PC-3 (cell line): ENCODE data around the gene SNRNP200. TPM values are rescaled to one million over a fixed set of nuclear protein-coding genes. Genes with fewer than 3 reads are reported as not detected.

Experiments
- ATAC-seq: fragments of 200-7000 bp; cut with Tn5 transposase; 2 replicates; pipeline ENCODE4 v1.9.1; 2020; ENCODE audit warnings: mild to moderate bottlenecking, moderate library complexity
- BruUV-seq: library from RNA; stranded (reverse); fragments of 400-500 nt; replicated peaks from 2 replicates; lab custom pipeline; 2021; lab: Mats Ljungman, UMichigan
- CTCF ChIA-PET: fragments of 300-600 bp; sonication (Branson Sonifier 250); formaldehyde crosslinking; loops from one replicate; lab custom pipeline; 2022; ENCODE audit warnings: antibody characterized with exemption; lab: Charles Lee
- POLR2A ChIA-PET: fragments of 300-600 bp; sonication (Branson Sonifier 250); formaldehyde crosslinking; loops from one replicate; lab custom pipeline; 2022; ENCODE audit warnings: antibody characterized with exemption; ENCODE audit not compliant: unreplicated experiment; lab: Charles Lee
- DNase-seq: peaks from one replicate; pipeline ENCODE4 v3.0.0-alpha.2; 2015
- H2AFZ ChIP-seq: fragments of 300-600 bp; sonication (generic); 2 replicates; pipeline ENCODE4 v1.6.0; 2016; ENCODE audit warnings: antibody characterized with exemption, low read length
- H3F3A ChIP-seq: fragments of 300-600 bp; sonication (generic); one replicate; pipeline ENCODE4 v1.6.0; 2017; ENCODE audit warnings: antibody characterized with exemption, low read length, control low read depth, mild to moderate bottlenecking; ENCODE audit not compliant: unreplicated experiment
- H3K27ac ChIP-seq: fragments of 300-600 bp; sonication (generic); 2 replicates; pipeline ENCODE4 v1.5.1; 2016; ENCODE audit warnings: mild to moderate bottlenecking, low read length
- H3K27me3 ChIP-seq: fragments of 300-600 bp; sonication (generic); 2 replicates; pipeline ENCODE4 v1.6.1; 2016; ENCODE audit warnings: low read length, mixed read lengths
- H3K36me3 ChIP-seq: fragments of 300-600 bp; sonication (generic); 2 replicates; pipeline ENCODE4 v1.6.1; 2016; ENCODE audit warnings: low read depth, mixed run types, low read length, mixed read lengths
- H3K4me1 ChIP-seq: fragments of 300-600 bp; sonication (generic); 2 replicates; pipeline ENCODE4 v1.5.1; 2016; ENCODE audit warnings: low read length; ENCODE audit not compliant: insufficient read depth
- H3K4me2 ChIP-seq: fragments of 300-600 bp; sonication (generic); 2 replicates; pipeline ENCODE4 v1.6.0; 2016; ENCODE audit warnings: low read length
- H3K4me3 ChIP-seq: fragments of 300-600 bp; sonication (generic); 2 replicates; pipeline ENCODE4 v1.5.1; 2016; ENCODE audit warnings: mild to moderate bottlenecking, low read length, mixed read lengths
- H3K79me2 ChIP-seq: fragments of 300-600 bp; sonication (generic); 2 replicates; pipeline ENCODE4 v1.6.1; 2017; ENCODE audit warnings: low read length, mixed read lengths
- H3K9ac ChIP-seq: fragments of 300-600 bp; sonication (generic); 2 replicates; pipeline ENCODE4 v1.6.0; 2016; ENCODE audit warnings: mild to moderate bottlenecking, low read length
- H3K9me2 ChIP-seq: fragments of 300-600 bp; sonication (generic); replicated peaks from 2 replicates; pipeline ENCODE4 v1.6.1; 2016; ENCODE audit warnings: mixed run types, low read length, mixed read lengths
- H3K9me3 ChIP-seq: fragments of 300-600 bp; sonication (generic); 2 replicates; pipeline ENCODE4 v1.6.1; 2016; ENCODE audit warnings: low read length, mixed read lengths
- H4K20me1 ChIP-seq: fragments of 300-600 bp; sonication (generic); 2 replicates; pipeline ENCODE4 v1.6.1; 2016; ENCODE audit warnings: low read length, mixed read lengths
- EZH2 ChIP-seq: fragments of 300-600 bp; sonication (generic); IDR thresholded peaks from one replicate; pipeline ENCODE4 v1.6.1; 2017; ENCODE audit warnings: antibody characterized with exemption, mild to moderate bottlenecking, low read length; ENCODE audit not compliant: unreplicated experiment
- EZH2phosphoT487 ChIP-seq: fragments of 300-600 bp; sonication (generic); IDR thresholded peaks from 2 replicates; pipeline ENCODE4 v1.6.1; 2018; ENCODE audit warnings: mild to moderate bottlenecking, antibody characterized with exemption, low read length, borderline replicate concordance
- intact Hi-C: fragments of 100-400 bp; cut with micrococcal nuclease; formaldehyde crosslinking; loops from 2 replicates; pipeline ENCODE4 v1.9.0; 2023
- total RNA-seq: library from RNA; depleted of rRNA; stranded (reverse); fragments of >200 nt; gene quantifications from 2 replicates; pipeline ENCODE4 v1.2.3, GENCODE V29; 2014
- TF ChIP-seq, protein P1 (sequence below): fragments of 300-600 bp; sonication (generic); conservative IDR thresholded peaks from 2 replicates; pipeline ENCODE4 v1.5.1; 2017; ENCODE audit warnings: antibody characterized with exemption, low read depth, mild to moderate bottlenecking, low read length

SNRNP200 gene
- total RNA-seq, 1 experiment from 2014 or later, result 77.8 TPM

DNA sequence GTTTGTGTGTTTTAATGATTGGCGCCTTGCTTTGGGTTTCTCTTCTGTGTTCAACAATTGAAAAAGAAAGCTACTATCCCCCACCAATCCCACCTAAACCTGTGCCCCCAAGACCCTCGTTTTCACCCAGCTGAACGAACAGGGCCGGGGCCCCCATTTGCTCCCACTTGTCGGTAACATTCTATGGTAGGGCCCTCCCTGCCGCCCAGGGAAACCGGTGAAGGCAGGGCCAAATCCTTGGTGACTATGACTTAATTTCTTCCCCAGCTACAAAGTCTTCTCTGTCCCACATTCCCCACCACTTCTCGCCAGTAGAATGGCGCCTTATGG, 598 bp upstream of the SNRNP200 start:
- peak overlapping the region; percentile 94 for H3K9ac ChIP-seq
- POLR2A ChIA-PET, result no interaction called here
- CTCF ChIA-PET, result no interaction called here

DNA sequence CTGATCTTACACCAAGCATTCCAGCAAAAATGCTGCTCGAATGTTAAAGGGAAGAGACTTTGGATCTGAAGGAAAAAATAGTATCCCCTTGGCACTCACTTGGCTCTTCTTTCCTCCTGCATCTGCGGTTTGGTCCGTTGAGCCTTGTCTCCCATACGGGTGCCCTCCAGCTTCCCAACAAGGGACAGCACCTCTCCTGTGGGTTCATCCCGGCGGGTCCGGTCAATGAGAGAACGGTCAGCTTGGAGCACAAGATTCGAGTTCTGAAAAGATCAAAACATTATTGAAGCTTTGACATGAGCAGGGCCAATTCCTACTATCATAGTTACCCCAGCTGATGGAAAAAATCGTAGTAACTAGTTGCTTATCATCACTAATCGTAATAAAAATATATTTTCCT, 740 bp downstream of the SNRNP200 start:
- H2AFZ ChIP-seq, result peak overlapping the region; percentile 81; the same call in 1 of the 2 replicates
- ATAC-seq (no peak), DNase-seq (no peak)
- peak overlapping the region; percentile 99 for H3K4me2 ChIP-seq
- ChIA-PET POLR2A (interaction anchor here (0.6 kb wide), 1 partner anchor 173 kb away, joined by 3 read pairs; no protein-coding TSS in a partner anchor), CTCF (interaction anchor here (0.6 kb wide), 1 partner anchor 141 kb away, joined by 4 read pairs; no protein-coding TSS in a partner anchor)
- H3K9me3 ChIP-seq, result no peaks in the 10 kb centered on the region
- no peaks in the 10 kb centered on the region for H3K9me2 ChIP-seq
- H3K4me1 ChIP-seq, result peaks cover 19% of the 10 kb centered on the region
- no peak overlapping the region for H3K27ac ChIP-seq
- peaks cover 44% of the 10 kb centered on the region for H3K36me3 ChIP-seq
- TF ChIP-seq EZH2 (no peak), EZH2phosphoT487 (no peak)
- TF ChIP-seq, protein P1, sequence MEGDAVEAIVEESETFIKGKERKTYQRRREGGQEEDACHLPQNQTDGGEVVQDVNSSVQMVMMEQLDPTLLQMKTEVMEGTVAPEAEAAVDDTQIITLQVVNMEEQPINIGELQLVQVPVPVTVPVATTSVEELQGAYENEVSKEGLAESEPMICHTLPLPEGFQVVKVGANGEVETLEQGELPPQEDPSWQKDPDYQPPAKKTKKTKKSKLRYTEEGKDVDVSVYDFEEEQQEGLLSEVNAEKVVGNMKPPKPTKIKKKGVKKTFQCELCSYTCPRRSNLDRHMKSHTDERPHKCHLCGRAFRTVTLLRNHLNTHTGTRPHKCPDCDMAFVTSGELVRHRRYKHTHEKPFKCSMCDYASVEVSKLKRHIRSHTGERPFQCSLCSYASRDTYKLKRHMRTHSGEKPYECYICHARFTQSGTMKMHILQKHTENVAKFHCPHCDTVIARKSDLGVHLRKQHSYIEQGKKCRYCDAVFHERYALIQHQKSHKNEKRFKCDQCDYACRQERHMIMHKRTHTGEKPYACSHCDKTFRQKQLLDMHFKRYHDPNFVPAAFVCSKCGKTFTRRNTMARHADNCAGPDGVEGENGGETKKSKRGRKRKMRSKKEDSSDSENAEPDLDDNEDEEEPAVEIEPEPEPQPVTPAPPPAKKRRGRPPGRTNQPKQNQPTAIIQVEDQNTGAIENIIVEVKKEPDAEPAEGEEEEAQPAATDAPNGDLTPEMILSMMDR, result no peak
- peaks cover 56% of the 10 kb centered on the region for H3K79me2 ChIP-seq
- no TSS peak for BruUV-seq
- peaks cover 18% of the 10 kb centered on the region; the same call in 1 of the 2 replicates for H4K20me1 ChIP-seq
- H3K9ac ChIP-seq, result peak overlapping the region; percentile 94
- intact Hi-C loops, result loop anchor here (1.0 kb wide), 1 partner anchor 36 kb away; no protein-coding TSS in a partner anchor
- no peaks in the 10 kb centered on the region for H3K27me3 ChIP-seq
- H3F3A ChIP-seq, result no peaks in the 10 kb centered on the region
- H3K4me3 ChIP-seq, result peak overlapping the region; percentile 91

More for the DNA sequence above, 598 bp upstream of the SNRNP200 start:
- H4K20me1 ChIP-seq, result peaks cover 18% of the 10 kb centered on the region; the same call in 1 of the 2 replicates
- peak overlapping the region; percentile 99 for H3K4me2 ChIP-seq
- intact Hi-C loops, result loop anchor here (1.0 kb wide), 1 partner anchor 34 kb away; no protein-coding TSS in a partner anchor
- peaks cover 19% of the 10 kb centered on the region for H3K4me1 ChIP-seq
- H3K79me2 ChIP-seq, result peaks cover 55% of the 10 kb centered on the region
- no peaks in the 10 kb centered on the region for H3F3A ChIP-seq
- H3K36me3 ChIP-seq, result peaks cover 33% of the 10 kb centered on the region
- no peaks in the 10 kb centered on the region for H3K27me3 ChIP-seq
- peak overlapping the region; percentile 63 for H3K27ac ChIP-seq
- TSS peak; percentile 89 for BruUV-seq
- DNase-seq, result no peak
- H3K9me3 ChIP-seq, result no peaks in the 10 kb centered on the region
- no peak for ATAC-seq
- peak overlapping the region; percentile 91 for H3K4me3 ChIP-seq
- H3K9me2 ChIP-seq, result no peaks in the 10 kb centered on the region
- H2AFZ ChIP-seq, result peak overlapping the region; percentile 81
- TF ChIP-seq EZH2phosphoT487, result no peak
- TF ChIP-seq, protein P1, result no peak
- no peak for TF ChIP-seq EZH2

GRCh38 chr2:96301865-96302264, 3.5 kb downstream of the SNRNP200 start:
- Histone ChIP-seq H3K27me3 (no peaks in the 10 kb centered on the region), H3K4me2 (no peak overlapping the region), H3K36me3 (peaks cover 72% of the 10 kb centered on the region), H3K9me2 (no peaks in the 10 kb centered on the region), H3K27ac (no peak overlapping the region), H3K4me1 (peaks cover 19% of the 10 kb centered on the region), H3K9me3 (no peaks in the 10 kb centered on the region), H3K79me2 (peaks cover 56% of the 10 kb centered on the region), H3K9ac (no peak overlapping the region), H3K4me3 (no peak overlapping the region), H2AFZ (no peak overlapping the region), H4K20me1 (peaks cover 18% of the 10 kb centered on the region; the same call in 1 of the 2 replicates), H3F3A (no peaks in the 10 kb centered on the region)
- DNase-seq (no peak), ATAC-seq (no peak)
- TF ChIP-seq, protein P1, result no peak
- no TSS peak for BruUV-seq
- POLR2A ChIA-PET, result no interaction called here
- CTCF ChIA-PET, result no interaction called here
- intact Hi-C loops, result no loop called here
